Hepatocyte (in vitro differentiated cells): ENCODE measurements around the gene ZNRF3. TPM values are rescaled to one million over a fixed set of nuclear protein-coding genes. Genes with fewer than 3 reads are reported as not detected.

Experiments
- DNase-seq: peaks from one replicate; pipeline ENCODE4 v3.0.0-alpha.2; 2016; ENCODE audit warnings: low spot score
- H2AFZ ChIP-seq: fragments of 200-600 bp; sonication (generic); 2 replicates; pipeline ENCODE4 v1.6.0; 2016; ENCODE audit warnings: antibody characterized with exemption, mild to moderate bottlenecking
- H3K27ac ChIP-seq: fragments of 200-600 bp; sonication (generic); 2 replicates; pipeline ENCODE4 v1.5.1; 2016; ENCODE audit warnings: mild to moderate bottlenecking
- H3K27me3 ChIP-seq: fragments of 200-600 bp; sonication (generic); 2 replicates; pipeline ENCODE4 v1.6.1; 2016
- H3K36me3 ChIP-seq: fragments of 200-600 bp; sonication (generic); replicated peaks from 2 replicates; pipeline ENCODE4 v1.5.1; 2016; ENCODE audit warnings: low read depth; ENCODE audit not compliant: insufficient read depth
- H3K4me1 ChIP-seq: fragments of 200-600 bp; sonication (generic); 2 replicates; pipeline ENCODE4 v1.5.1; 2016; ENCODE audit warnings: mild to moderate bottlenecking, moderate library complexity; ENCODE audit not compliant: insufficient read depth
- H3K4me2 ChIP-seq: fragments of 200-600 bp; sonication (generic); 2 replicates; pipeline ENCODE4 v1.6.0; 2016
- H3K4me3 ChIP-seq: fragments of 200-600 bp; sonication (generic); 2 replicates; pipeline ENCODE4 v1.5.1; 2016; ENCODE audit warnings: mild to moderate bottlenecking
- H3K79me2 ChIP-seq: fragments of 200-600 bp; sonication (generic); 2 replicates; pipeline ENCODE4 v1.6.0; 2017; ENCODE audit warnings: mild to moderate bottlenecking
- H3K9me2 ChIP-seq: fragments of 200-600 bp; sonication (generic); replicated peaks from 2 replicates; pipeline ENCODE4 v1.6.0; 2017; ENCODE audit warnings: mild to moderate bottlenecking; ENCODE audit not compliant: insufficient read depth
- H3K9me3 ChIP-seq: fragments of 200-600 bp; sonication (generic); 2 replicates; pipeline ENCODE4 v1.5.1; 2016; ENCODE audit warnings: low read depth, mild to moderate bottlenecking
- H4K20me1 ChIP-seq: fragments of 200-600 bp; sonication (generic); 2 replicates; pipeline ENCODE4 v1.6.0; 2016; ENCODE audit warnings: mild to moderate bottlenecking; ENCODE audit not compliant: insufficient read depth, poor library complexity, severe bottlenecking
- EZH2 ChIP-seq: fragments of 200-600 bp; sonication (generic); IDR thresholded peaks from 2 replicates; pipeline ENCODE4 v1.6.1; 2016; ENCODE audit warnings: antibody characterized with exemption, mild to moderate bottlenecking, borderline replicate concordance
- EZH2phosphoT487 ChIP-seq: fragments of 200-600 bp; sonication (generic); IDR thresholded peaks from one replicate; pipeline ENCODE4 v1.6.1; 2018; ENCODE audit warnings: antibody characterized with exemption, mild to moderate bottlenecking, low read depth, moderate library complexity; ENCODE audit not compliant: unreplicated experiment, severe bottlenecking
- WGBS: methylation state at CpG from one replicate; pipeline ENCODE4 v1.1.6; 2016; ENCODE audit warnings: low lambda C conversion rate; ENCODE audit errors: missing lambda C conversion rate; 5-methylcytosine and 5-hydroxymethylcytosine counted together
- polyA plus RNA-seq: library from polyadenylated mRNA; unstranded; fragments of >200 nt; fragmentation: Nextera tagmentation; extraction: Ambion mirVana; gene quantifications from 2 replicates; pipeline ENCODE4 v1.2.1, GENCODE V29; 2016
- total RNA-seq: library from RNA; depleted of rRNA; stranded (reverse); fragments of >200 nt; gene quantifications from 2 replicates; pipeline ENCODE4 v1.2.3, GENCODE V29; 2014
- TF ChIP-seq, protein P1 (sequence below): fragments of 200-600 bp; sonication (generic); IDR thresholded peaks from 2 replicates; pipeline ENCODE4 v1.5.1; 2016; ENCODE audit warnings: antibody characterized with exemption, mild to moderate bottlenecking; ENCODE audit not compliant: poor library complexity

ZNRF3 gene
- total and polyA plus RNA-seq, 2 experiments from 2014 or later = 8.9 to 14.7 TPM

DNA sequence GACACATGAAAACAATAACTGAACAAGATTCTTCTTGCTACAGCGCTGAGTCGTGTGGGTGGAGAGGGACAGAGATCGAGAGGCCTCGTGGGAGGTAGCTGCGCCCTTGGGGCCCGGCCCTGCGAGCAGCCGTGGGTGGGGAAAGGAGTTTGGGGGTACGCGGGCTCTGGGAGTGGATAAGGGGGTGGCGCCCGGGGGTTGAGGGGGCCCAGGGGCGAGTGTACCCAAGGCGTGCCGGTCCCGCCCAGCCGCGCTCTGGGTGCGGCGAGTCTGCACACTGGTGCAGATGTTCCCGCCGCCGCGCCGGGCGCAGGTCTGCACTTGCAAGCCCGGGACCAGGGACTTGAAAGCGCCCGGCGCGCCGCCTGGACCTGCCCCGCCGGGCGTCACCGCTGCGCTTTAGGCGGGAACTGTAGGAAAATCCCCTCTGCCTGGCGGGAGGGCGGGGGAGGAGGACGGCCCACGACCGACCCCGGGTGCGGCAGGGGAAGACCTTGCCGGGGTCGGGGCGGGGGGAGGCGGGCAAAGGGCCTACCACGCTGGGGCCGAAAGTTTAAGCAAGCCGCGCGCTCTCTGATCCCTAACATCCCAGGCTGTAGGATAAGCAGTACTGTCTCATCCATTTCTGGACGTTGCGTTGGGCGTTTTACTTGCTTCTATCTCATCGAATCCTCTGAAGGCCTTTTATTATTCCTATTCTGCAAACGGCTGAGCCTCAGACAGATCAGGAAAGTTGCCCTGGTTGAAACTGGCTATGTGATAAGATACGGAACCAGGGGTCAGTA lies 188.1 kb downstream of the ZNRF3 start:
- peak; percentile 82 for DNase-seq
- Histone ChIP-seq H3K4me3 (peak overlapping the region; percentile 34), H2AFZ (peak overlapping the region; percentile 87), H3K27me3 (no peaks in the 10 kb centered on the region), H3K4me1 (peaks cover 13% of the 10 kb centered on the region), H3K4me2 (peak overlapping the region; percentile 94), H4K20me1 (no peaks in the 10 kb centered on the region), H3K9me3 (no peaks in the 10 kb centered on the region), H3K9me2 (no peaks in the 10 kb centered on the region), H3K36me3 (no peaks in the 10 kb centered on the region), H3K27ac (peak overlapping the region; percentile 60), H3K79me2 (no peaks in the 10 kb centered on the region)
- TF ChIP-seq EZH2 (no peak), EZH2phosphoT487 (no peak)
- TF ChIP-seq, protein P1, sequence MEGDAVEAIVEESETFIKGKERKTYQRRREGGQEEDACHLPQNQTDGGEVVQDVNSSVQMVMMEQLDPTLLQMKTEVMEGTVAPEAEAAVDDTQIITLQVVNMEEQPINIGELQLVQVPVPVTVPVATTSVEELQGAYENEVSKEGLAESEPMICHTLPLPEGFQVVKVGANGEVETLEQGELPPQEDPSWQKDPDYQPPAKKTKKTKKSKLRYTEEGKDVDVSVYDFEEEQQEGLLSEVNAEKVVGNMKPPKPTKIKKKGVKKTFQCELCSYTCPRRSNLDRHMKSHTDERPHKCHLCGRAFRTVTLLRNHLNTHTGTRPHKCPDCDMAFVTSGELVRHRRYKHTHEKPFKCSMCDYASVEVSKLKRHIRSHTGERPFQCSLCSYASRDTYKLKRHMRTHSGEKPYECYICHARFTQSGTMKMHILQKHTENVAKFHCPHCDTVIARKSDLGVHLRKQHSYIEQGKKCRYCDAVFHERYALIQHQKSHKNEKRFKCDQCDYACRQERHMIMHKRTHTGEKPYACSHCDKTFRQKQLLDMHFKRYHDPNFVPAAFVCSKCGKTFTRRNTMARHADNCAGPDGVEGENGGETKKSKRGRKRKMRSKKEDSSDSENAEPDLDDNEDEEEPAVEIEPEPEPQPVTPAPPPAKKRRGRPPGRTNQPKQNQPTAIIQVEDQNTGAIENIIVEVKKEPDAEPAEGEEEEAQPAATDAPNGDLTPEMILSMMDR = no peak
- 10% methylated on average over 16 of the region's 60 CpGs for WGBS

DNA sequence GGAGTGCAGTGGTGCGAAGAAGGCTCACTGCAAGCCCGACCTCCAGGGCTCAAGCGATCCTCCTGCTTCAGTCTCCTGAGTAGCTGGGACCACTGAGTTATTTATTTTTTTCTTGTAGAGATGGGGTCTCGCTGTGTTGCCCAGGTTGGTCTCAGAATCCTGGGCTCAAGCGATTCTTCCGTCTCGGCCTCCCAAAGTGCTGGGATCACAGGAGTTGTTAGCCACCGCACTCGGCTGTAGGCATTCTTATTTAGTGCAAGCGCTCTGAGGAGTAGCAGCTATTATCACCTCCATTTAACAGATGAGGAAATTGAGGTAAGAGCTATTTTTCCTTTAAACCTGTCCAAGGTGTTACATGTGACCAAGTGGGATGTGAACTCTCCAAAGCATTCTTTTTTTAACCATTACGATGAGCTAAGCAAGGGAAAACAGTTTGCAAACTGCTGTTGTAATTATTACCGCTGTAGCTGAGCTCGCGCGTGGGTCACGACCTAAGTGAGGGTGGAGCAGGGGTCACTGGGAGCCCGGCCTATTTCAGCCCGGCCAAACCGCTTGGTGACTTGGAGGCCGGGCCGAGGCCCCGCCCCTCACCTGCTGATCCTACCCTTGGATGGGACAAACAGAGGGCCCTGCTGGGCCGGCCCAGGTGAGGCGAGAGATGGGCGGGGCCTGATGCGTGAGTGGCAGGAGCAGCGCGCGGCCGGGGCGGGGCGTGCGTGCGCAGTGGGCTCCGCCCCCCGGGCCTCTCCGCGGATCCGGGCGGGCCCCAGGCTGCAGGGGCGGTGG lies 189.0 kb downstream of the ZNRF3 start:
- H3K9me3 ChIP-seq = no peaks in the 10 kb centered on the region
- peaks cover 13% of the 10 kb centered on the region for H3K4me1 ChIP-seq
- H3K36me3 ChIP-seq = no peaks in the 10 kb centered on the region
- peaks cover 1% of the 10 kb centered on the region for H3K79me2 ChIP-seq
- H2AFZ ChIP-seq = no peak overlapping the region
- H4K20me1 ChIP-seq = no peaks in the 10 kb centered on the region
- DNase-seq = peak; percentile 97
- H3K27ac ChIP-seq = peak overlapping the region; percentile 39
- H3K4me2 ChIP-seq = peak overlapping the region; percentile 94
- H3K9me2 ChIP-seq = no peaks in the 10 kb centered on the region
- 43% methylated on average over 25 of the region's 41 CpGs for WGBS
- H3K4me3 ChIP-seq = no peak overlapping the region
- TF ChIP-seq, protein P1 = no peak
- TF ChIP-seq EZH2phosphoT487 = no peak
- no peak for TF ChIP-seq EZH2
- no peaks in the 10 kb centered on the region for H3K27me3 ChIP-seq

DNA sequence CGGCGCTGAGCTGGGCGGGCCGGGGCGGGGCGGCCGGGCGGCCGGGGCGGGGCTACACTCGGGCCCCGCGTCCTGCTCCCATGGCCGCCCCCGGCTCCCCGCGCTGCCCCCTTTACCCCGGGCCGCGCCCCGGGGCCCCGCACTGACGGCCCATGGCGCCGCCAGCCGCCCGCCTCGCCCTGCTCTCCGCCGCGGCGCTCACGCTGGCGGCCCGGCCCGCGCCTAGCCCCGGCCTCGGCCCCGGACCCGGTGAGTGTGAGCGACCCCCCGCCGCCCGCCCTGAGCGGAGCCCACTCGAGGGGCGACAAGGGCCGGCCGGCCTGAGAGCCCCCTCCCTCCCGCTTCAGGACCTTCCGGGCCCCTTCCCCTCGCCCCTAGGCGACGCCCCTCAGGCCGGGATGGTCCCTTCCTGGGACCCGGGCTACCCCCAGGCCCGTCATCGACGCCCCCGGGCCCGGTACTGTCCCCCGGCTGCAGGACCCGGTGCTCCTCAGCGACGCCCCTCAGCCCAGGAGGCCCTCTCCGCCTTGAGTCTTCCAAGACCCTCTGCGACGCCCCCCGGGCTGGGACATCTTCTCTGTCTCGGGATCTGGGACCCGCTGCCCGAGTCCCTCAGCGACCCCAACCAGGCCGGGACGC lies 189.7 kb downstream of the ZNRF3 start, which contains the start of gene KREMEN1:
Gene KREMEN1, plus strand, starts transcription at position 57 of the 639 bp plus-strand sequence. Its CDS starts 96 bp downstream, at position 153.
- peak within 1 kb of the TSS; percentile 87 for H2AFZ ChIP-seq
- peaks cover 8% of the 10 kb centered on the region for H3K79me2 ChIP-seq
- no peaks in the 10 kb centered on the region for H3K9me3 ChIP-seq
- H3K27ac ChIP-seq = peak within 1 kb of the TSS; percentile 39
- no peaks in the 10 kb centered on the region for H3K27me3 ChIP-seq
- no peak for TF ChIP-seq EZH2
- TF ChIP-seq, protein P1 = no peak
- TF ChIP-seq EZH2phosphoT487 = no peak
- no peaks in the 10 kb centered on the region for H3K36me3 ChIP-seq
- WGBS = 5% methylated on average over 10 of the region's 76 CpGs
- H3K4me3 ChIP-seq = peak within 1 kb of the TSS; percentile 82
- H4K20me1 ChIP-seq = no peaks in the 10 kb centered on the region
- DNase-seq = no peak
- no peaks in the 10 kb centered on the region for H3K9me2 ChIP-seq
- peak within 1 kb of the TSS; percentile 98 for H3K4me2 ChIP-seq
- H3K4me1 ChIP-seq = peaks cover 13% of the 10 kb centered on the region
